NCI-H446 treated with DMSO at 0.1 percent for 48 hours (cell line): ENCODE results near the gene SRRM3.
"Not testable (repeated sequence)": the region's sequence is repeated elsewhere in the genome, so short reads cannot be mapped to it uniquely, and the experiment has no call there.

Source experiments
- DNase-seq: peaks from one replicate; lab custom pipeline; 2025; lab: John Stamatoyannopoulos, UW

Gene SRRM3

DNA sequence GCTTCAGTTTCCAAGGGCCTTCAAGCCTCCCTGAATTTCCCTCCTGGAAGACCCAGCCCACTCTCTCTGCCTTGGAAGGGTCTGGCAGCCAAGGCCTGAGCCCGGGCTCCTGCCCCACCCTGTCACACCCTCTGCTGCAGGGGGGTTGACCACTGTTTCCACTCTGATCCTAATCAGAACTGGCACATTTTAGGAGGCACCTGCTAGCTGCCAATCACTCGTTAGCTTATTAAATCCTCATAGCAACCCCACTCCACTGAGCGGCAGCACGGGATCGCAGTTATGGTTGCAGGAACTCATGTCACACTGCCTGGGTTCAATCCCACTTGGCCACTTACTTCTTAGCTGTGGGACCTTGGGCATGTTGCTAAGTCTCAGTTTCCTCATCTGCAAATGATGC is 113.7 kb downstream of the SRRM3 start:
- no peak for DNase-seq

DNA sequence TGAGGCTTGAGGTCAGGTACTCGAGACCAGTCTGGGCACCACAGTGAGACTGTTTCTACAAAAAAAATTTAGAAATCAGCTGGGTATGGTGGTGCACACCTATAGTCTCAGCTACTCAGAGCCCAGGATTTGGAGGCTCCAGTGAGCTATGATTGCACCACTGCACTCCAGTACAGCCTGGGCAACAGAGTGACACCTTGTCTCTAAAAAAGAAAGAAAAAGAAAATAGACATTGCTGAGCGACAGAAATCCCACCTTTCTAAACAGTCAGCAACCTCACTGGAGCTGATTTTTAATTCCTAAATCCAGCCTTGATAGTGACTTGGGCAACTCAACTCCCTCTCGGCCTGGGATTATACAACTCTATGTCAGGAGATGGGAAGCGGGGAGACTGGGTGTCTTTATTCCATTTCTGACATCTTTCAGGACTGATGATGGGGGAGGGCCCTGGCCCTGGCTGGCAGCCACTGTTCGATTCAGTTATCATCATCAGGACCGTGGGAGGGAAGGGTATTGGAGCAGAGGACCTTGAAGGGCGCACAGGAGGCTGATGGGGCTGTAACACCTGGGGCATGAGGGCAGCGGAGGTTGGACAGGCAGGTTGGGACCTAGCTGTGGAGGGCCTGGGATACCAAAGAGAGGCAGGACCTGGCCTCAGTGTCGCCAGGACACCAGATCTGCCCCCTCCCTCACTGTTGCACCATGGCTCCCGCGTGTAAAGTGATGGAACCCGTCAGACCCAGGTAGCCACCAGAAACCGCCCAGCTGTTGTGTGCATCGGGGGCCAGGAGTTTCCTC is 115.5 kb downstream of the SRRM3 start:
- no peak for DNase-seq

DNA sequence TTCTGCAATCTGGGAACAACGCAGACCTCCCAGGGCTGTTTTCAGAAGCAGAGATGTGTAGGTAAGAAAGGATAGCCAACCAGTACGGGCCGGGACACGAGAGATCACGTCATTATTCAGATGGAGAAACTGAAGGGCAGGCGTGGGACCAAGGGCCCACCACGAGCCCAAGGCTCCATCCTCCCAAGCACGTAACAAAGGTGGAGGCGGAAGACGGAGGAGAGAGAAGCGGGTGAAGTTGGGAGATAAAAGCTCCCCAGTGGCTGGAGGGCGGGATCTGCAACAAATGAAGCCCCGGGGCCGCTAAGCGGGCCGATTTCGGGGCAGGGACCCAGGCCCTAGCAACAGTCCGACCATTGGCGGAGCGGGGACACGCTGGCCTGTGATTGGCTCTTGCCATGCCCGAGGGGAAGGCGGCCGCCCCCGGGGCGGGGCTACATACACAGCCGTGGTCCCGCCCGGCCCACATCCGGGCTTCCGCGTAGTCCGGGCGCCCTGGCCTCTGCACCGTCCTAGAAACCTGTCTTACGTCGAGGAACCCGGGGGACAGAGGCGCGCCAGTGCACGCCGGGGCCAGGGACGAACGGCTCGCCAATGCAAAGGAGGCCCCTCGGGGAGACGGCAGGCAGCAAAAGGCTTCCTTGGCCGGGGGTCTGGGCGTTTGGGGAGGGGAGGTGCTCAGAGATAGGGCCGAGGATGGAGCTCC is 116.2 kb downstream of the SRRM3 start:
- peak; percentile 79 for DNase-seq

DNA sequence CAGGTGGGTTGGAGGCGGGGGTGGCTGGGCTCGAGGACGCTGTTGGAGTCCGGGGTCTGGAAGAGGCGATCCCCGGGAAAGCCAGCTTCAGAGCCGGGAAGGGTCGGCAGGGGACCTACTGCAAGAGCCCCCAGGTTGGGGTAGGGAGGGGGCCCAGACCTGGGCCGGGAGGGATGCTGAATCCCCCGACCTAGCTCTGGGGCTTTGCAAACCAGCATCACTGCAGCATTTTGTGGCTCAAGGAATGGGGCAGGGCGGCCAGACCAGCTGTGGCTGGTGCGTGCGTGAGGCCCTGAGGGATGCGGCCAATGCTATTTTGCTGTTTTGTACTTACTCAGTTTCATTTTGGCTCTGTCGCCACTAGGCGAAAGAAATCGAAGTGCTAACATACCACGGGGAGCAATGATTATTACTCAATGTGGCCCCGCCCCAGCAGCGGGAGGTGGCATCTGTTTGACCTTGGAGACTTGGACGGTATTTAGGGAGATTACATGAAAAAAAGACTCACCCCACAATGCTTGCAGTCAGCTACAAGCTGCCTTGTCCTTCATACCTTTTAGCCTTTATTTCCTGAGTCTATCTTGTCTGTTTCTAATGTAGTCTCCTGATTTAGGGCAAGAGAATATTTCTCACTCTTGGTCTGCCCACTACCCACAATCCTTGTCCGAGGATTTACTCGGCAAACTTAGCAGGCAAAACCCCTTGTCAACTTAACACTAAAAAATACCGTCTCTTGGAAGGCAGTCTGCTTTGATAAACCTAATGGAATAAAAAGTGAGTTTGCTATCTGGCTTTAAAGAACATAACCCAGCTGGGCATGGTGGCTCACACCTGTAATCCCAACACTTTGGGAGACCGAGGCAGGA is 117.0 kb downstream of the SRRM3 start:
- no peak for DNase-seq

DNA sequence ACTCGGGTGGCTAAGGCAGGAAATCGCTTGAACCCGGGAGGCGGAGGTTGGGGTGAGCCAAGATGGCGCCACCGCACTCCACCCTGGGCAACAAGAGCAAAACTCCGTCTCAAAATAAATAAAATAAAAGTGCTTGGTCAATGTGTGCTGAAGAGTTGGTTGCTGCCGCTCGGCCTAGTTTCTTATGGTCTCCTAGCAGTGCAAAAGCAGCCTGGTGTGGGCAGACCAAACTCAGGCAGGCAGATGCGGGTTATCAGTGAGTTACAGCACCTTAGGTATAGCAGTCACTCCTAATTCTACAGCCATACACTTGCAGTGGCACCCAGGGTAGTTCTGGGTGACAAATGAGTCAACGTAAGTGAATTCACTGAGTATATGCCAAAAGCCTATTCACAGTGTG is 123.4 kb downstream of the SRRM3 start:
- no peak for DNase-seq

DNA sequence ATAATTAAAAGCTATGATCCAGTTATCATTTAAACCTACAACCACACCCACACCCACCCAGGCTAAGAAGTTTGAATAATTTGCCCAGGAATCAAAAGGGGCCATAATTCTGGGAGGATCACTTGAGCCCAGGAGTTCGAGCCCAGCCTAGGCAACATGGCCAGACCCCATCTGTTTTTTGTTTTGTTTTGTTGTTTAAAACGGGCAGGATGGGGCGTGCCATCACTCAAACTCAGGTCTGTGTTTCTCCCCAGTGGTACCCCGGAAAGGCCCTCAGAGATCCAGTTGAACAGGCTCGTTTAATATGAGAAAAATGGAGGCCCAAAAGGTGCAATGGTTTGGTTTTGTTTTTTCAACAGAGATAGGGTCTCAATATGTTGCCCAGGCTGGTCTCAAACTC is 124.1 kb downstream of the SRRM3 start:
- DNase-seq, result no peak

DNA sequence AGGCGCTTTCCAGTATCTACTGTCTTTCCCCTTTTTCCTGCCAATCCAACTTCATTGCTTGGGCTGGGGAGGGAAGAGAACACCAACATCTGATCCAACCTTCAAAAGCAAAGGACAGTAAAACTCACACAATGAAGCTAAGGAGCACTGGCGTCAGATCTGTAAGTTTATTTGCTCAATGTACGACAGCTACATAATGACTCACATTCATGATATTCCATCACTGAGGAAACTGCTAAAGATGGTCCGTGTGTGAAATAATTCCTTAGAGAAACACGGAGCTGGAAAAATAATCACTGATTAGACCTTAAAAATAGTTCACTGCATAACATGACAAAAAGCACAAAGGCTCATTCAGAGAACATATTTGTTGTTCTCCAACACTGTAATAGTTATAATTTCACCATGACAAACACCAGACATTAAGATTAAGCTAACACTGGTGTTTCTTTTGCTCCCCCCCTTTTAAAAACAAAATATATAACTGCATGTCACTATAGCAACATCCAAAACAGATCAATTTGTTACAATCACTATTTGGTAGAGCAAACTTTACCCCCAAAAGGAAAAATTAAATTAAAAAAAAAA is 125.0 kb downstream of the SRRM3 start:
- DNase-seq, result no peak

DNA sequence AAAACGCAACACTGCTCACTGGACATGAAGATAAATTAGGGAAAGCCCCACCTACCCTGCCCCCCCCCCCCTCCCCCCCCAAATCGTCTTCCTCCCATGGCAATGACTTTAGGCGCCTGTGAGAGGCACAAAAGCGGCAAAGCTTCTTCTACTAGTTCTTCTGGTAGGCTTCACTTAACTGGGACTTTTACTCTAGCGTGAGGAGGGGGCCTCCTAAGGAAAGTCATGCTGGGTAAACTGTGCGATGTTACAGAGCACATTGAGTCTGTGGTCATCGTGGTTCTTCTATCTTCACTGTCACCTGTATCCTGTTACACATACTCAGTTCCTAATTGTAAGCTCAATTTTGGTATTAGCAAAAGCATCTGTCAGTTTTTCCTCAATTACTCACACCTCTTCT is 125.9 kb downstream of the SRRM3 start:
- DNase-seq, result no peak

DNA sequence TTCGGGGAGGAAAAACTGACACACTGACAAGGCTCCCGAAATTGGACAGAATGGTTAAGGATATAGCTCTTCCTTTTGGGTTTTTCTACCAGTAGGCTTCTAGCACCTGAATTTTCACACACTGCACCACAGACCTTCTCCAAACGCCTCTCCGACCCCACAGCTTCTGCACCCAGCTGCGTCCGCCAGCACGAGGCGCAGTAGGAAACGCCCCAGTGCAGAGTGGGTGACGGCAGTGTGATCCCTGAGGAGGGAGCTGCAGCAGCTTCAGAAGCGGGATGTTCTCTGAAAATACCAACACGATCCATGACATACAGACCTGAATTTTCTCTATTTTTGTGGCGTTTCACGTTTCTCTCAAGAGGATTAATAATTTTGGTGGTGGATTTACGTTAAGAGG is 126.7 kb downstream of the SRRM3 start:
- no peak for DNase-seq

DNA sequence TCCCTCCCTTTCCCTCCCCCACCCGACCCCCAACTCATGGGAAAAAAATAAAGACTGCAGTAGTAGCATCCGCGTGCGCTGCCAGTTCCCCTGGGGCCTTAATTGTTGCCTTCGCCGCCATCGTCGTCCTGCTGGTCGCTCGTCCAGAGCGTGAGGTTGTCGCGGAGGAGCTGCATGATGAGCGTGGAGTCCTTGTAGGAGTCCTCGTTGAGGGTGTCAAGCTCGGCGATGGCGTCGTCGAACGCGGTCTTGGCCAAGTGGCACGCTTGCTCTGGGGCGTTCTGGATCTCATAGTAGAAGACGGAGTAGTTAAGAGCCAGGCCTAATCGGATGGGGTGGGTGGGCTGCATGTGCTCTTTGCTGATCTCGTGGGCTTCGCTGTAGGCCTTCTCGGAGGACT is 127.8 kb downstream of the SRRM3 start:
- no peak for DNase-seq

DNA sequence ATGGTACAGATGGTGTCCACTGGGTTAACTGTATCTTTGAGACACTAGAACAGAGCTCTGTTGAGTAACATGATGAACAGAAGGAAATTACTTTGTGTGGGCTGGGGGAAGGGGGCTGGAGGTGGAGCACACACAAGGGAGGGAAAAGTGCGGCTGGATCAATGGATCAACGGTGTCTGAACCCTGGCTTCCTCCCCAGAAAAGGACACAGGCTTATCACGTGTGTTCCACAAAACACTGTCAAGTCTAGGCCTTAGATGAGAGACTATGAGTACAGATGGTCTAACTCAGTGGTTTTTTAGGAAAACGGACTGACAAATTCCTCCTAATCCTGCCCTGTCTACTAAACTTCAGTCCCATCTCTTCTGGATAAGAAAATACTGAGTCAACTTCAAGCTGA is 128.6 kb downstream of the SRRM3 start:
- no peak for DNase-seq

DNA sequence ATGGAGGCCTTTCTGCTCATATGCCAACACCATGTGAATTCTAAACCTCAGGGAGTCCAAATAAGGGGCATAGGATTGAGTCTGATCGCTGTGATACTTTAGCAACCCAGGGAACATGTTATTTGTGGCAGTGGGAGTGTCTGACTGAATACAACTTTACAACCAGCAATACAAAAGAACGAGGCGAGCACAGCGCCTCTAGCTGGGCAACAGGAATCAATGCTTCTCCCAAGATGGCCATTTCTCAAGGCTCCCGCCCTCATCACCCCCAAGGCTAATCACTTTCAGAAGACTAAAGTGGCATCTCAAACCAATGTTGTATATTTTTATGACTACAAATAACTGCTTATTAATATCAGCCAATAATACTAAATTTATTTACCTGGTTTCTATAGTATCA is 129.0 kb downstream of the SRRM3 start:
- DNase-seq, result no peak

DNA sequence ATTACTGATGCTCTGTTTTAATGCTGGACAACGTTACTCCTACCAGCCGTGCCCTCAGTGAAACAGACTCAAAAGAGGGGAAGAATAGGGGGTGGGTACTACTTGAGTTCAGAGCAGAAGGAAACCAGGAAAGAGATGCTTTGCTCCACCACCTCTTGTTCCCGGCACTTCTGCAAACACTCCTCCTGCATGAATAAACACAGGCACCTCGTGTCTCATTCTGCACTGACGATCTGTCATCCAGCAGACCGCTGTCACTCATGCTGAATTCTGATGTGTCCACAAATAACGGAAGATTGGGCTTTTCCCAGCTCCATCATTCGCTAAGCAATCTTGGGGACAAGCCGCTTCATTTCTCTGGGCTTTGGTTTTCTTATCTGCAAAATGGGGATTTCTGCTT is 130.4 kb downstream of the SRRM3 start:
- no peak for DNase-seq

DNA sequence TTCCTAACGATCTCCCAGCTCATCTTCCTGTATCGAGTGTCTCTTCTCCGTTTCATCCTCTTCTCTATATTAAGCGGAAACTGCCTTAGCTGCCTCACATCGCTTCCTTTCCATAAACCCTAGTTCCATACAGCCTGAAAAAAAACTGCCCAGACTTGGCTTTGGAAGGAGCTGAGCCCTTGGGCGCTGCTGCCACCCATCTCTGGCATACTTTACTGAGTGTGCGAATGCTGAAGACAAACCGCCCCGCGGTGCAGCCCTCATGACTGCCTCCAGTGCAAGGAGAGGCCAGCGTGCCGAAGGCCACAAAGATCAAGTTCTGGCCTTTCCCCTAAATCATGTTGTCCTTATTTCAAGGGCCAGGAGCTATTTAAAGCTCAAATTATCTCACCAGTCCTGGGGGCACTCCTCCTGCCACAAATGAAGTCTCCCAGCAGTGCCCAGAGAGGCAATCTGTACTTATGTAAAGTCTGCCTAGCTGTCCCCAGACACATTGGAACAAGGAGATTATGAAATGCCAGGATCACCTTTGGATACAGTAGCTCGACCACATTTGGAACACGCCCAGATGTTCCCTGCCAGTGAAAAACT is 131.9 kb downstream of the SRRM3 start:
- no peak for DNase-seq

DNA sequence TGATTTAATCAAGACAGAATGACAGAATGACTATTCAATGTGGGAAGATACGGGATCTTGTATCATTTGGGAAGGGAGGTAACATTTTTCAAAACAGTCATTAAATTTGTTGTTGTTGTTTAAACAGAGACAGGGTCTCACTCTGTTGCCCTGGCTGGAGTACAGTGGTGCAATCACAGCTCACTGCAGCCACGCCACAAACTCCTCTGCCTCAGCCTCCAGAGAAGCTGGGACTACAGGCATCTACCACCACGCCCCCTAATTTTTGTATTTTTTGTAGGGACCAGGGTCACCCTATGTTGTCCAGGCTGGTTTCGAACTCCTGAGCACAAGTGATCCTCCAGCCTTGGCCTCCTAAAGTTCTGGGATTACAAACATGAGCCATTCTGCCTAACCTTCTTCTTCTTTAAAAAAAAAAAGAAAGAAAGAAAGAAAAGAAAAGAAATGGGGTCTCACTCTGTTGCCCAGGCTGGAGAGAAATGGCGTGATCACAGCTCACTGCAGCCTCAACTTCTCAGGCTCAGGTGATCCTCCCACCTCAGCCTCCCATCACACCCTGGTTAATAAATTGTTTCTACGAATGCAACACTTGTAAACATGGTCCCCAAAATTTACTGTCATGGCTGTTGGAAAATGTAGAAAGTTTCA is 132.7 kb downstream of the SRRM3 start:
- DNase-seq, result no peak

DNA sequence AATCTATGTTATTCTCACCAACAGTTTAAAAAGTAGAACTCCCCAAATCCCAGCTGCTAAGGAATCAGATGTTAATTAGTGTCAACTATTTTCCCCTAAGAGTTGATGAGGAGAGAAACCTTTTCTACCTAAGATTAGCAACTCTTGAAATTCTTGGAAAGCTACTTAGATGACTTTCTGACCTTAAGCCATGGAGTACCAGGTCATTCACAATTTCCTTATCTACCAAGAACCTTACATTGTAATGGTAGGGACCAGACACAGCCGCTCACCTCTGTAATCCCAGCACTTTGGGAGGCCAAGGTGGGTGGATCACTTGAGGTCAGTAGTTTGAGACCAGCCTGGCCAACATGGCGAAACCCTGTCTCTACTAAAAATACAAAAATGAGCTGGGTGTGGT is 133.7 kb downstream of the SRRM3 start:
- not testable (repeated sequence) for DNase-seq

DNA sequence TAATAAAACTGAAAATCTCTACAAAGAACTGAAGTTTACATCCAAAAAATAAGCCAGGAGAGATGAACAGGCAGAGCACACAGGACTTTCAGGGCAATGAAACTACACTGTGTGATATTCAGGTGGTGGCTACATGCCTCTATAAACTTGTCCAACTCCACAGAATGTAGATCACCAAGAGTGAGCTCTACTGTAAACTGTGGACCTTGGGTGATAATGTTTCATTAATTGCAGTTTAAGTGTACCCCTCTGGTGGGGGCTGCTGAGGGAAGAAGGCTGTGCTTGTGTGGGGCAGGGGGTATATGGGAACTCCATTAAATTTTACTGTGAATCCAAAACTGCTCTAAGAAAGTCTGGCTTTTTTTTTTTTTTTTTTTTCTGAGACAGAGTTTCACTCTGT is 134.4 kb downstream of the SRRM3 start:
- no peak for DNase-seq
